T-helper 2 cell treated with Interferon-gamma antibody and Interleukin-4, amounts not matched to agents 5 μg/mL and 100 μg/mL, for 36 hours (primary cell): ENCODE results near the gene CACNA1A.

Experiments
- DNase-seq: peaks from one replicate; pipeline ENCODE4 v3.0.0; 2021; ENCODE audit warnings: low spot score
- H3K27ac Mint-ChIP-seq: one replicate; pipeline ENCODE4 v1.8.0; 2021; ENCODE audit warnings: mild to moderate bottlenecking, mixed read lengths
- H3K27me3 Mint-ChIP-seq: one replicate; pipeline ENCODE4 v1.8.0; 2021; ENCODE audit warnings: low read depth, mixed read lengths
- H3K36me3 Mint-ChIP-seq: one replicate; pipeline ENCODE4 v1.8.0; 2021; ENCODE audit warnings: low read depth, mixed read lengths
- H3K4me1 Mint-ChIP-seq: one replicate; pipeline ENCODE4 v1.8.0; 2021; ENCODE audit warnings: low read depth, mixed read lengths
- H3K4me3 Mint-ChIP-seq: one replicate; pipeline ENCODE4 v1.8.0; 2022; ENCODE audit warnings: mild to moderate bottlenecking, moderate library complexity, mixed read lengths
- H3K9me3 Mint-ChIP-seq: one replicate; pipeline ENCODE4 v1.8.0; 2021; ENCODE audit warnings: mixed read lengths

The CACNA1A gene

DNA sequence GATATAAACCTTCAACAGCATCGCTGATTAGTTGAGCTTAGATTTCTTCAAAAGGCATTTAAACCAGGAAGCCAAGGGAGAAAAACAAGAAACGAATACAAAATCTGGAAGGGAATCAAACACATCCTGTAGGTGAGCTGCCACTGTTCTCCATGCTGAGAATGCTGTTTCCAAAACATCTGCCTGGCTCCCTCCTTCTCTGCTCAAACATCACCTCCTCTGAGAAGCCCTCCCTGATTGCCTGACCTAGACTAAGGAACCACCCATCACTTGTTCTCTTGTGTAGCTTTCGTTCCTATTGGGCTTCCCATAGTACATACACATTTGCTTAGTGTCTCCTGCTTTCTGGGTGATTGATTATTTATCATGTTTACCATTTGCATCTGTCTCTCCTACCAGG is 152.7 kb downstream of the CACNA1A start:
- Mint-ChIP-seq H3K9me3 (peaks cover 3% of the 10 kb centered on the region), H3K4me1 (no peaks in the 10 kb centered on the region), H3K27ac (no peak overlapping the region), H3K27me3 (no peaks in the 10 kb centered on the region), H3K36me3 (no peaks in the 10 kb centered on the region), H3K4me3 (no peak overlapping the region)
- no peak for DNase-seq

- Mint-ChIP-seq H3K27me3 (no peaks in the 10 kb centered on the region), H3K4me1 (no peaks in the 10 kb centered on the region), H3K27ac (no peak overlapping the region), H3K9me3 (no peaks in the 10 kb centered on the region), H3K36me3 (no peaks in the 10 kb centered on the region), H3K4me3 (no peak overlapping the region)
- no peak for DNase-seq
These were observed 155.5 kb downstream of the CACNA1A start for GRCh38 chr19:13350759-13351158.

DNA sequence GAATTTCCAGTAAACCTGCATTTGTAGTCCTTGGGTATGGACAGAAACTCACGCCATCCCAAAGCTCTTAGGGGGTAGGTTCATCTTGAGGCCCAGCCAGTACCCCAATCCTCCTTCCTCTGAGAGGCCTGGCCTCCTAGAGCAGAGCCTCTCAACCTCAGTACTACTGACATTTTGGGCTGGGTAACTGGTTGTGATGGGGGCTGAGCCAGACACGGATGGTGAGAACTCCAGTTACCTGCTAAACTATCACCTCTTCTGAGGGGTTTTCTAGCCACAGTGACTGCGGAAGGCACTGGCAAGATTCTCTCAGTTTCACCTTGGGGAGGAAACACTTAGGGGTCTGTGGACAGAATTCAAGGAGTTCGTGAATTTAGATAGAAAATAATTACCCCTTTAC is 156.2 kb downstream of the CACNA1A start:
- no peak overlapping the region for H3K27ac Mint-ChIP-seq

DNA sequence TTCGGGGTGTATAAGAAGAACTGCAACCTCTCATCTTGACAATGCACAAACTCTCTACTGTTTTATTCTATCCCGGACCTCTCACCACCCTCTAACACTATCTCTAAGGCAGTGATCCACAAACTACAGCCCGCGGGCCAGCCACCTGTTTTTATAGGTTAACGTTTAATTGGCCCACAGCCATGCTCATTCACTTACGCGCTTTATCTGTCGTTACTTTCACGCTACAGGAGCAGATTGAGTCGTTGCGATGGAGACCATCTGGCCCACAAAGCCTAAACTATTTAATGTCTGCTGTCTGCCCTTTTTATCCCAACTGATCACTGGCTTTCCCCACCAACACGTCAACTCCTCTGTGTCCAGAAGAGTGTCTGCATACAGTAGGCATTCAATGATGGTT is 158.9 kb downstream of the CACNA1A start:
- Mint-ChIP-seq H3K27ac (no peak overlapping the region), H3K4me1 (no peaks in the 10 kb centered on the region)

More for the DNA sequence above, 156.2 kb downstream of the CACNA1A start:
- no peak overlapping the region for H3K4me3 Mint-ChIP-seq
- H3K36me3 Mint-ChIP-seq = no peaks in the 10 kb centered on the region
- H3K4me1 Mint-ChIP-seq = no peaks in the 10 kb centered on the region
- DNase-seq = no peak
- no peaks in the 10 kb centered on the region for H3K27me3 Mint-ChIP-seq
- no peaks in the 10 kb centered on the region for H3K9me3 Mint-ChIP-seq

GRCh38 chr19:13343514-13343913 is 162.8 kb downstream of the CACNA1A start:
- Mint-ChIP-seq H3K36me3 (no peaks in the 10 kb centered on the region), H3K9me3 (peaks cover 7% of the 10 kb centered on the region), H3K4me3 (no peak overlapping the region), H3K27ac (no peak overlapping the region), H3K27me3 (no peaks in the 10 kb centered on the region), H3K4me1 (no peaks in the 10 kb centered on the region)
- DNase-seq = no peak

More for the DNA sequence above, 158.9 kb downstream of the CACNA1A start:
- Mint-ChIP-seq H3K9me3 (peaks cover 2% of the 10 kb centered on the region), H3K27me3 (no peaks in the 10 kb centered on the region), H3K36me3 (no peaks in the 10 kb centered on the region), H3K4me3 (no peak overlapping the region)
- DNase-seq = no peak

- no peaks in the 10 kb centered on the region for H3K4me1 Mint-ChIP-seq
- no peak overlapping the region for H3K4me3 Mint-ChIP-seq
- H3K9me3 Mint-ChIP-seq = peaks cover 7% of the 10 kb centered on the region
- H3K36me3 Mint-ChIP-seq = no peaks in the 10 kb centered on the region
- no peak overlapping the region for H3K27ac Mint-ChIP-seq
- no peak for DNase-seq
- H3K27me3 Mint-ChIP-seq = no peaks in the 10 kb centered on the region
These were observed 163.6 kb downstream of the CACNA1A start for GRCh38 chr19:13342672-13343071.

DNA sequence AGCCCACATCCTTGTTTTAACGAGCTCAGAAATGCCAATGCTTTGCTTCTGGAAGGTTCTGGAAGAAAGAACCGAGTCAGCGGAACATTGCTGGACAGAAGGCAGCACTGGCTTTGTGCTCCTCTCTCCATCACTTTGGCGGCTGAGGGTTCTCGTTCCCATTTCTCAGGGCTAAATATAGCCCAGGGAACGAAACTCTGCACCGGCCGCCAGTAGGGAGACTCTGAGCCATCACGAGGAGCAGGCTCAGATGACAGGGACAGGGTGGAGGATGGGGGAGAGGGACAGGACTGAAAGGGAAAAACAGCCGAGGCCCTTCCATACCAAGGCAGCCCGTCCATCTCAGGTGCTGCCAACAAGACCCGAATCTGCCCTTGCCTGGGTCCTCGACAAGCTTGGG is 166.4 kb downstream of the CACNA1A start:
- H3K9me3 Mint-ChIP-seq = peaks cover 7% of the 10 kb centered on the region
- no peak overlapping the region for H3K27ac Mint-ChIP-seq
- no peaks in the 10 kb centered on the region for H3K36me3 Mint-ChIP-seq
- DNase-seq = no peak
- no peaks in the 10 kb centered on the region for H3K27me3 Mint-ChIP-seq
- H3K4me3 Mint-ChIP-seq = no peak overlapping the region
- H3K4me1 Mint-ChIP-seq = no peaks in the 10 kb centered on the region

GRCh38 chr19:13337181-13337580 is 169.1 kb downstream of the CACNA1A start:
- peaks cover 3% of the 10 kb centered on the region for H3K9me3 Mint-ChIP-seq
- H3K27me3 Mint-ChIP-seq = no peaks in the 10 kb centered on the region
- DNase-seq = no peak
- H3K4me3 Mint-ChIP-seq = no peak overlapping the region
- H3K27ac Mint-ChIP-seq = no peak overlapping the region
- no peaks in the 10 kb centered on the region for H3K4me1 Mint-ChIP-seq
- no peaks in the 10 kb centered on the region for H3K36me3 Mint-ChIP-seq

- no peaks in the 10 kb centered on the region for H3K27me3 Mint-ChIP-seq
- no peaks in the 10 kb centered on the region for H3K4me1 Mint-ChIP-seq
- no peak overlapping the region for H3K4me3 Mint-ChIP-seq
These were observed 171.3 kb downstream of the CACNA1A start for GRCh38 chr19:13334801-13335481.

GRCh38 chr19:13330285-13330684 is 176.0 kb downstream of the CACNA1A start:
- no peak for DNase-seq
- no peaks in the 10 kb centered on the region for H3K4me1 Mint-ChIP-seq
- H3K27ac Mint-ChIP-seq = no peak overlapping the region
- no peaks in the 10 kb centered on the region for H3K9me3 Mint-ChIP-seq
- H3K4me3 Mint-ChIP-seq = no peak overlapping the region
- H3K27me3 Mint-ChIP-seq = no peaks in the 10 kb centered on the region
- H3K36me3 Mint-ChIP-seq = no peaks in the 10 kb centered on the region

More at GRCh38 chr19:13334801-13335481, 171.3 kb downstream of the CACNA1A start:
- no peak overlapping the region for H3K27ac Mint-ChIP-seq
- no peaks in the 10 kb centered on the region for H3K36me3 Mint-ChIP-seq
- H3K9me3 Mint-ChIP-seq = no peaks in the 10 kb centered on the region
- no peak for DNase-seq

- no peaks in the 10 kb centered on the region for H3K9me3 Mint-ChIP-seq
- no peaks in the 10 kb centered on the region for H3K27me3 Mint-ChIP-seq
- H3K27ac Mint-ChIP-seq = no peak overlapping the region
- no peak overlapping the region for H3K4me3 Mint-ChIP-seq
- no peak for DNase-seq
- H3K36me3 Mint-ChIP-seq = no peaks in the 10 kb centered on the region
- no peaks in the 10 kb centered on the region for H3K4me1 Mint-ChIP-seq
These were observed 176.5 kb downstream of the CACNA1A start for GRCh38 chr19:13329766-13330165.

DNA sequence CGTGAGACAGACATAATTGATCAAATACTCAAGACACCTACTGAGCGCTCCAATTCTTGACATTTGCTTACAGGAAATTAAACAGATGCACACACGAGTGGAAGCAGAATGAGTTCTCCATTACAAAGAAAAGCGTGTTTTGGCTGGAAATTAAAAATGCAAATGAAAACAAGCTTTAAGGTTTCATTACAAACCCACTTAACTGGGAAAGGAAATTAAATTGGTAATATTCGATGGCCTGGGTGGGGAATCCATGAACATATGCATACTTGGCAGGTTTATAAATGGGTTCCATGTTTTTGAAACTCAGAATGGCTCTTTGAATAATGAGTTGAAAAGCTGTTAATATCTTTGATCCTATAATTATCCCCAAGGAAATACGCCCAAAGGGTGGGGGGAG is 178.0 kb downstream of the CACNA1A start:
- Mint-ChIP-seq H3K27me3 (no peaks in the 10 kb centered on the region), H3K27ac (no peak overlapping the region), H3K36me3 (no peaks in the 10 kb centered on the region), H3K9me3 (peaks cover 6% of the 10 kb centered on the region), H3K4me1 (no peaks in the 10 kb centered on the region), H3K4me3 (no peak overlapping the region)
- no peak for DNase-seq

DNA sequence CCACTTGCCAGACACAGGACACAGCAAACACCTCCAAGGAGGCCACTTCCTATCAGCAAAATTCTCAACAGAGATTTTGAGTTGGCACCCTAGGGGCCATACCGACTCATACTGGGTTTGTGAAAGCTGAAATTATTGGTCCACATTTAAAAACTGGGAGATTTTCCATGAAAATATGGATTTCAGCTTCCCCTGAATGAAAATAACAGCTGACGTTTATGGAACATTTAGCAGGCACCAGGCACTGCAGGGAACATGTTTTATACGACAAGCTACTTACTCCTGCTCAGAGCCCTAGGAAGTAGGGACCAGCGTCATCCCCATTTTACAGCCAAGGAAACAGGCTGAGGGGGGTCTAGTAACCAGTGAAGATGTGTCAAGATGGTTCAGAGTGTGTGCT is 186.8 kb downstream of the CACNA1A start:
- Mint-ChIP-seq H3K4me1 (no peaks in the 10 kb centered on the region), H3K36me3 (no peaks in the 10 kb centered on the region), H3K4me3 (no peak overlapping the region), H3K9me3 (peaks cover 6% of the 10 kb centered on the region), H3K27ac (no peak overlapping the region), H3K27me3 (no peaks in the 10 kb centered on the region)
- DNase-seq = no peak

DNA sequence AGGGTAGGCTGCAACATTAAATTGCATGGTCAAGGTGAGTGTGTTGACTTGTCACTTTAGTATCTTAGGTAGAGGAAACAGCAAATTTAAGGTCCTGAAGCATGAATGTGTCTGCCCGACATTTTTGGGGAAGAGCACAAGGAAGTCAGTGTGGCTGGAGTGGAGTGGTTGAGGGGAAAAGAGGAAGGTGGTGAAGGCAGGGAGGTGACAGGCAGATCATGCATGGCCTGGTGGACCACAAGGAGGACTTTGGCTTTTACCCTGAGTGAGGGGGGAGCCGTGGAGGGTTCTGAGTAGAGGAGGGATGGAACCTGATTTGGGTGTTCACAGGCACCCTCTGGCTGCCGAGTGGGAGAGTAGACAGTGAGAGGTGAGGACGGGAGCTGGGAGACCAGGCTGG is 188.1 kb downstream of the CACNA1A start:
- H3K9me3 Mint-ChIP-seq = no peaks in the 10 kb centered on the region
- H3K27ac Mint-ChIP-seq = no peak overlapping the region
- H3K4me1 Mint-ChIP-seq = no peaks in the 10 kb centered on the region
- H3K4me3 Mint-ChIP-seq = no peak overlapping the region
- no peaks in the 10 kb centered on the region for H3K27me3 Mint-ChIP-seq
- H3K36me3 Mint-ChIP-seq = no peaks in the 10 kb centered on the region
- DNase-seq = no peak

- Mint-ChIP-seq H3K9me3 (no peaks in the 10 kb centered on the region), H3K4me3 (no peak overlapping the region), H3K4me1 (no peaks in the 10 kb centered on the region), H3K27ac (no peak overlapping the region), H3K27me3 (no peaks in the 10 kb centered on the region), H3K36me3 (no peaks in the 10 kb centered on the region)
- no peak for DNase-seq
These were observed 190.8 kb downstream of the CACNA1A start for GRCh38 chr19:13315495-13315894.
